ENCODE results near the gene PLEKHG4.
A peak's percentile ranks its signal among the peaks of the same experiment; 100 is the strongest.

GRCh38 chr16:67241008-67241900 is 38.1 kb upstream of the PLEKHG4 start:
- TF ChIP-seq REST (IDR thresholded peaks at IDR 0.05; ENCODE audit: low read depth) (no peak), POLR2A (IDR thresholded peaks at IDR 0.05; ENCODE audit: borderline replicate concordance, extremely low read depth, insufficient read depth, insufficient read length) (no peak), MAX (IDR thresholded peaks at IDR 0.05) (no peak), POLR2AphosphoS5 (IDR thresholded peaks at IDR 0.05; ENCODE audit: low read depth, low read length) (peak; percentile 51)

Data from HCT116 (cell line).